ENCODE measurements around the gene ZNF730.
"Not testable (repeated sequence)": the region's sequence is repeated elsewhere in the genome, so short reads cannot be mapped to it uniquely, and the experiment has no call there.

ZNF730 gene

GRCh38 chr19:23134211-23134610 is 17.4 kb downstream of the ZNF730 start:
- not testable (repeated sequence) for H3K23ac ChIP-seq (ENCODE audit: low read length); H2BK120ac ChIP-seq (ENCODE audit: insufficient read depth, low read length, poor library complexity); H2AFZ ChIP-seq (ENCODE audit: insufficient read depth, low read length, poor library complexity); H3K79me1 ChIP-seq (ENCODE audit: low read length); H3K27me3 ChIP-seq (ENCODE audit: insufficient read depth, low read length); H3K9me3 ChIP-seq (ENCODE audit: insufficient read depth, low read depth, low read length); H4K91ac ChIP-seq (ENCODE audit: low read depth, low read length); H3K4me3 ChIP-seq (ENCODE audit: low read depth, low read length); H3K18ac ChIP-seq (ENCODE audit: low read length); H3K36me3 ChIP-seq (ENCODE audit: control insufficient read depth in 1 of 2, insufficient read depth in 2 of 2, low read length in 2 of 2); H3K14ac ChIP-seq (ENCODE audit: low read length); H3K4ac ChIP-seq (ENCODE audit: low read depth, low read length); H3K27ac ChIP-seq (ENCODE audit: low read depth, low read length); H4K8ac ChIP-seq (ENCODE audit: low read depth, low read length); H4K12ac ChIP-seq (ENCODE audit: low read depth, low read length); H3K79me2 ChIP-seq (ENCODE audit: control insufficient read depth, insufficient read depth, low read length, poor library complexity); H2BK12ac ChIP-seq (ENCODE audit: low read length); H3K9ac ChIP-seq (ENCODE audit: low read length); H2BK5ac ChIP-seq (ENCODE audit: low read depth, low read length, poor library complexity); DNase-seq; H3K4me1 ChIP-seq (ENCODE audit: control insufficient read depth in 1 of 2, insufficient read depth in 2 of 2, low read length in 2 of 2); H2AK5ac ChIP-seq (ENCODE audit: low read length); H3K4me2 ChIP-seq (ENCODE audit: low read length)
- no CpG with 5 or more reads among the region's 24 CpGs for WGBS (ENCODE audit: extremely low coverage, insufficient coverage, insufficient read length)

- Histone ChIP-seq H2BK120ac (ENCODE audit: insufficient read depth, low read length, poor library complexity) (no peak overlapping the region), H3K18ac (ENCODE audit: low read length) (no peak overlapping the region), H2BK12ac (ENCODE audit: low read length) (no peak overlapping the region), H3K27ac (ENCODE audit: low read depth, low read length) (no peak overlapping the region), H4K91ac (ENCODE audit: low read depth, low read length) (no peak overlapping the region), H2AK5ac (ENCODE audit: low read length) (no peak overlapping the region), H3K79me1 (ENCODE audit: low read length) (no peaks in the 10 kb centered on the region), H3K14ac (ENCODE audit: low read length) (no peak overlapping the region), H4K8ac (ENCODE audit: low read depth, low read length) (no peak overlapping the region), H3K23ac (ENCODE audit: low read length) (no peak overlapping the region), H3K9me3 (ENCODE audit: insufficient read depth, low read depth, low read length) (peaks cover 6% of the 10 kb centered on the region), H4K12ac (ENCODE audit: low read depth, low read length) (no peak overlapping the region), H3K9ac (ENCODE audit: low read length) (no peak overlapping the region), H3K36me3 (ENCODE audit: control insufficient read depth in 1 of 2, insufficient read depth in 2 of 2, low read length in 2 of 2) (peaks cover 8% of the 10 kb centered on the region in 2 experiments), H3K4ac (ENCODE audit: low read depth, low read length) (no peak overlapping the region), H3K79me2 (ENCODE audit: control insufficient read depth, insufficient read depth, low read length, poor library complexity) (no peaks in the 10 kb centered on the region), H3K4me2 (ENCODE audit: low read length) (no peak overlapping the region), H3K4me3 (ENCODE audit: low read depth, low read length) (no peak overlapping the region), H3K4me1 (ENCODE audit: control insufficient read depth in 1 of 2, insufficient read depth in 2 of 2, low read length in 2 of 2) (no peaks in the 10 kb centered on the region), H3K27me3 (ENCODE audit: insufficient read depth, low read length) (no peaks in the 10 kb centered on the region), H2AFZ (ENCODE audit: insufficient read depth, low read length, poor library complexity) (no peak overlapping the region), H2BK5ac (ENCODE audit: low read depth, low read length, poor library complexity) (no peak overlapping the region)
- DNase-seq = no peak
- no CpG with 5 or more reads among the region's 3 CpGs for WGBS (ENCODE audit: extremely low coverage, insufficient coverage, insufficient read length)
Measured at GRCh38 chr19:23145617-23146415, 29.0 kb downstream of the ZNF730 start.

DNA sequence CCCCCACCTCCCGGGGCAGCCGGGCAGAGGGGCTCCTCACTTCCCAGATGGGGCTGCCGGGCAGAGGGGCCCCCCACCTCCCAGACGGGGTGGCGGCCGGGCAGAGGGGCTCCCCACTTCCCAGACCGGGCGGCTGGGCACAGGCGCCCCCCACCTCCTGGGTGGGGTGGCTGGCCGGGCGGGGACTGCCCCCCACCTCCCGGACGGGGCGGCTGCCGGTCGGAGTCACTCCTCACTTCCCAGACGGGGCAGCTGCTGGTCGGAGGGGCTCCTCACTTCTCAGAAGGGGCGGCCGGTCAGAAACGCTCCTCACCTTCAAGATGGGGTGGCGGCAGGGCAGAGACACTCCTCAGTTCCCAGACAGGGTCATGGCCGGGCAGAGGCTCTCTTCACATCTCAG is 43.9 kb downstream of the ZNF730 start:
- no peak overlapping the region for H4K8ac ChIP-seq (ENCODE audit: low read depth, low read length)
- H2BK120ac ChIP-seq (ENCODE audit: insufficient read depth, low read length, poor library complexity) = no peak overlapping the region
- H3K27me3 ChIP-seq (ENCODE audit: insufficient read depth, low read length) = no peaks in the 10 kb centered on the region
- no peak overlapping the region for H3K27ac ChIP-seq (ENCODE audit: low read depth, low read length)
- H2AK5ac ChIP-seq (ENCODE audit: low read length) = no peak overlapping the region
- no peak overlapping the region for H3K9ac ChIP-seq (ENCODE audit: low read length)
- no peaks in the 10 kb centered on the region for H3K4me1 ChIP-seq (ENCODE audit: control insufficient read depth in 1 of 2, insufficient read depth in 2 of 2, low read length in 2 of 2)
- H2BK12ac ChIP-seq (ENCODE audit: low read length) = no peak overlapping the region
- H2BK5ac ChIP-seq (ENCODE audit: low read depth, low read length, poor library complexity) = no peak overlapping the region
- H3K4me3 ChIP-seq (ENCODE audit: low read depth, low read length) = no peak overlapping the region
- H4K91ac ChIP-seq (ENCODE audit: low read depth, low read length) = no peak overlapping the region
- H3K18ac ChIP-seq (ENCODE audit: low read length) = no peak overlapping the region
- no peak overlapping the region for H3K4me2 ChIP-seq (ENCODE audit: low read length)
- no peak overlapping the region for H2AFZ ChIP-seq (ENCODE audit: insufficient read depth, low read length, poor library complexity)
- no peak overlapping the region for H3K4ac ChIP-seq (ENCODE audit: low read depth, low read length)
- H3K36me3 ChIP-seq (ENCODE audit: control insufficient read depth in 1 of 2, insufficient read depth in 2 of 2, low read length in 2 of 2) = peaks cover 0 to 2% of the 10 kb centered on the region in 2 experiments
- DNase-seq = no peak
- no peaks in the 10 kb centered on the region for H3K79me2 ChIP-seq (ENCODE audit: control insufficient read depth, insufficient read depth, low read length, poor library complexity)
- H3K9me3 ChIP-seq (ENCODE audit: insufficient read depth, low read depth, low read length) = peaks cover 14% of the 10 kb centered on the region
- H3K14ac ChIP-seq (ENCODE audit: low read length) = no peak overlapping the region
- H3K79me1 ChIP-seq (ENCODE audit: low read length) = no peaks in the 10 kb centered on the region
- no CpG with 5 or more reads among the region's 23 CpGs for WGBS (ENCODE audit: extremely low coverage, insufficient coverage, insufficient read length)
- H4K12ac ChIP-seq (ENCODE audit: low read depth, low read length) = no peak overlapping the region
- H3K23ac ChIP-seq (ENCODE audit: low read length) = no peak overlapping the region

DNA sequence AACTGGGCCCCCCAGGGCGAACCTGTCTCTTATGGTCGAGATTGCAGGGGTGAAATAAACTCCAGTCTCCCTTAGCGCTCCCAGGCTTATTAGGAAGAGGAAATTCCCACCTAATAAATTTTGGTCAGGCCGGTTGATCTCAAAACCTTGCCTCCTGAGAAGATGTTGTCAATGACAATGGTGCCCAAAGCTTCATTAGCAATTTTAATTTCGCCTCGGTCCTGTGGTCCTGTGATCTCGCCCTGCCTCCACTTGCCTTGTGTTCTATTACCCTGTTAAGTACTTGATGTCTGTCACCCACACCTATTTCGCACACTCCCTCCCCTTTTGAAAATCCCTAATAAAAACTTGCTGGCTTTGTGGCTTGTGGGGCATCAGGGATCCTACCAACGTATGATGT is 51.5 kb downstream of the ZNF730 start:
- H2BK12ac ChIP-seq (ENCODE audit: low read length); H2BK120ac ChIP-seq (ENCODE audit: insufficient read depth, low read length, poor library complexity): not testable (repeated sequence)
- WGBS (ENCODE audit: extremely low coverage, insufficient coverage, insufficient read length) = no CpG with 5 or more reads among the region's 9 CpGs

More for the DNA sequence above, 51.5 kb downstream of the ZNF730 start:
- DNase-seq; H3K79me1 ChIP-seq (ENCODE audit: low read length); H3K14ac ChIP-seq (ENCODE audit: low read length); H3K79me2 ChIP-seq (ENCODE audit: control insufficient read depth, insufficient read depth, low read length, poor library complexity); H3K4me3 ChIP-seq (ENCODE audit: low read depth, low read length); H3K9ac ChIP-seq (ENCODE audit: low read length); H3K4me2 ChIP-seq (ENCODE audit: low read length); H2BK5ac ChIP-seq (ENCODE audit: low read depth, low read length, poor library complexity); H3K4me1 ChIP-seq (ENCODE audit: control insufficient read depth in 1 of 2, insufficient read depth in 2 of 2, low read length in 2 of 2); H4K12ac ChIP-seq (ENCODE audit: low read depth, low read length); H3K18ac ChIP-seq (ENCODE audit: low read length); H4K8ac ChIP-seq (ENCODE audit: low read depth, low read length); H2AK5ac ChIP-seq (ENCODE audit: low read length); H3K4ac ChIP-seq (ENCODE audit: low read depth, low read length); H4K91ac ChIP-seq (ENCODE audit: low read depth, low read length); H2AFZ ChIP-seq (ENCODE audit: insufficient read depth, low read length, poor library complexity); H3K27me3 ChIP-seq (ENCODE audit: insufficient read depth, low read length); H3K27ac ChIP-seq (ENCODE audit: low read depth, low read length); H3K36me3 ChIP-seq (ENCODE audit: control insufficient read depth in 1 of 2, insufficient read depth in 2 of 2, low read length in 2 of 2); H3K9me3 ChIP-seq (ENCODE audit: insufficient read depth, low read depth, low read length); H3K23ac ChIP-seq (ENCODE audit: low read length): not testable (repeated sequence)
